ENCODE measurements around the gene ALDH3B2.
"Not testable (repeated sequence)": the region's sequence is repeated elsewhere in the genome, so short reads cannot be mapped to it uniquely, and the experiment has no call there.

DNA sequence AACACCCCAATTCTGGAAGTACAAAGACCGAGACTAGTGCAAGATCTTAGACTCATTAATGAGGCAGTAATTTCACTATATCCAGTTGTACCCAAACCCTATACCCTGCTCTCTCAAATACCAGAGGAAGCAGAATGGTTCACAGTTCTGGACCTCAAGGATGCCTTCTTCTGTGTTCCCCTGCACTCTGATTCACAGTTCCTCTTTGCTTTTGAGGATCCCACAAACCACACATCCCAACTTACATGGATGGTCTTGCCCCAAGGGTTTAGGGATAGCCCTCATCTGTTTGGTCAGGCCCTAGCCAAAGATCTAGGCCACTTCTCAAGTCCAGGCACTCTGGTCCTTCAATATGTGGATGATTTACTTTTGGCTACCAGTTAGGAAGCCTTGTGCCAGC lies 50.6 kb downstream of the ALDH3B2 start:
- TF ChIP-seq, protein P1, sequence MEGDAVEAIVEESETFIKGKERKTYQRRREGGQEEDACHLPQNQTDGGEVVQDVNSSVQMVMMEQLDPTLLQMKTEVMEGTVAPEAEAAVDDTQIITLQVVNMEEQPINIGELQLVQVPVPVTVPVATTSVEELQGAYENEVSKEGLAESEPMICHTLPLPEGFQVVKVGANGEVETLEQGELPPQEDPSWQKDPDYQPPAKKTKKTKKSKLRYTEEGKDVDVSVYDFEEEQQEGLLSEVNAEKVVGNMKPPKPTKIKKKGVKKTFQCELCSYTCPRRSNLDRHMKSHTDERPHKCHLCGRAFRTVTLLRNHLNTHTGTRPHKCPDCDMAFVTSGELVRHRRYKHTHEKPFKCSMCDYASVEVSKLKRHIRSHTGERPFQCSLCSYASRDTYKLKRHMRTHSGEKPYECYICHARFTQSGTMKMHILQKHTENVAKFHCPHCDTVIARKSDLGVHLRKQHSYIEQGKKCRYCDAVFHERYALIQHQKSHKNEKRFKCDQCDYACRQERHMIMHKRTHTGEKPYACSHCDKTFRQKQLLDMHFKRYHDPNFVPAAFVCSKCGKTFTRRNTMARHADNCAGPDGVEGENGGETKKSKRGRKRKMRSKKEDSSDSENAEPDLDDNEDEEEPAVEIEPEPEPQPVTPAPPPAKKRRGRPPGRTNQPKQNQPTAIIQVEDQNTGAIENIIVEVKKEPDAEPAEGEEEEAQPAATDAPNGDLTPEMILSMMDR (IDR thresholded peaks at IDR 0.05), result not testable (repeated sequence)
- not testable (repeated sequence) for TF ChIP-seq POLR2A (IDR thresholded peaks at IDR 0.05)

Data from gastroesophageal sphincter (tissue), 3 donors.